Subcutaneous abdominal adipose tissue (tissue), 5 donors: ENCODE measurements around the gene FOXL2.

Experiments used
- H3K27ac ChIP-seq: one replicate; pipeline ENCODE4 v1.7.0; 2013; ENCODE audit warnings: low read depth, mild to moderate bottlenecking, inconsistent platforms, low read length, moderate library complexity
- H3K27me3 ChIP-seq, 5 donors: one replicate each; pipeline ENCODE4 v1.7.0; 2013; ENCODE audit warnings: low read length in 5 of 5, inconsistent platforms in 1 of 5; ENCODE audit not compliant: control insufficient read depth in 5 of 5, insufficient read depth in 4 of 5
- H3K36me3 ChIP-seq, 5 donors: one replicate each; pipeline ENCODE4 v1.7.0; 2013; ENCODE audit warnings: low read length in 5 of 5; ENCODE audit not compliant: control insufficient read depth in 5 of 5, insufficient read depth in 5 of 5
- H3K4me1 ChIP-seq, 5 donors: one replicate each; pipeline ENCODE4 v1.7.0; 2013; ENCODE audit warnings: low read length in 5 of 5, mild to moderate bottlenecking in 3 of 5, moderate library complexity in 1 of 5; ENCODE audit not compliant: control insufficient read depth in 5 of 5, insufficient read depth in 5 of 5
- H3K4me3 ChIP-seq, 5 donors: one replicate each; pipeline ENCODE4 v1.7.0; 2013; ENCODE audit warnings: low read length in 5 of 5, low read depth in 1 of 5
- H3K9ac ChIP-seq, 5 donors: one replicate each; pipeline ENCODE4 v1.7.0; 2013; ENCODE audit warnings: low read length in 5 of 5, mild to moderate bottlenecking in 4 of 5, moderate library complexity in 3 of 5
- H3K9me3 ChIP-seq, 5 donors: one replicate each; pipeline ENCODE4 v1.7.0; 2013; ENCODE audit warnings: low read length in 5 of 5; ENCODE audit not compliant: control insufficient read depth in 5 of 5
- donor health status: healthy.
- donor health status: healthy.
- donor health status: healthy.
- donor health status: healthy.
- donor health status: healthy.

FOXL2 gene

DNA sequence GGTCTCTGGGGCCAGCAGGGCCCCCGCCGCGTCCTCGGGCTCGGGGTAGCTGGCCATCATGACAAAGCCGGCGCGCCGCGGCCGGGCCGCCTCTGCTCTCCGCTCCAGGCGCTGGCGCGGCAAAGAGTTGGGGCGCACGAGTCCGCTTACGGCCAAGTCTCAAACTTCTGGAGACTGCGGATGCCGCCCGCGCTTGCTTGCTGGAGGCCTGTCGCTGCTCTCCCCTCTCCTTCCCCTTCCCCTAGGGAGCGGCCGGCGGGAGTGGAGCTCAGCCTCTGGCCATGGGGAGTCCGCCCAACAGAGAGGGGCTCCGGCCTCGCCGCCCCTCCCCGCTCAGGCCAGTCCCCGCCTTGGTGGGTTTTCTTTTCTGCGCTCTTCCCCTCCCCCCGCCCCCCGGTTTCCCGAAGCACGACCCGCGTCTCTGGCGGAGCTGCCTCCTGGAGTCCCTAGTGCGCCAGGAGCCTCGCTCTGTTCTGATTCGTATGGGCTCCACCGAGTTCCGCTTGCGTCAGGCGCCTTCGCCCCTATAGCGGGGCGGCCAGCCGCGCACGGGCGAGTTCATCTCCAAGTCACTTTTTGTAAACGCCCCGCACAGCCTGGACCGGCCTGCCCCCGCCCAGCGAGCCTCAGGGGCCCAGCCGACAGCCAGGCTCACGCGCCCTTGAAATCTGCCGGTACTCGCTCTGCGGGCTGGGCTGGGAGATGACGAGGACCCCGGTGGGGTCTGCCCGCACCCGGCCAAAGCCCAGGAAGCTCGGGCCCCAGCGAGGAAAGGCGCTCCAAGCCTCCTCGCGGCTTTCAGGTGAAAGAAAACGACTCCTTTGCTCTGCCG, at the start of gene FOXL2, which contains the start of gene FOXL2NB:
Gene FOXL2, minus strand, starts transcription at position 475 of the 832 bp plus-strand sequence. Its CDS starts 415 bp downstream, at position 60.
Gene FOXL2NB, plus strand, starts transcription at position 555 of the 832 bp plus-strand sequence. Its CDS starts 148 bp downstream, at position 703.
- H3K4me1 ChIP-seq = peaks cover 0 to 46% (median 41%) of the 10 kb centered on the region in 5 donors
- no peak within 1 kb of the TSS for H3K27ac ChIP-seq
- no peak within 1 kb of the TSS for H3K9ac ChIP-seq

DNA sequence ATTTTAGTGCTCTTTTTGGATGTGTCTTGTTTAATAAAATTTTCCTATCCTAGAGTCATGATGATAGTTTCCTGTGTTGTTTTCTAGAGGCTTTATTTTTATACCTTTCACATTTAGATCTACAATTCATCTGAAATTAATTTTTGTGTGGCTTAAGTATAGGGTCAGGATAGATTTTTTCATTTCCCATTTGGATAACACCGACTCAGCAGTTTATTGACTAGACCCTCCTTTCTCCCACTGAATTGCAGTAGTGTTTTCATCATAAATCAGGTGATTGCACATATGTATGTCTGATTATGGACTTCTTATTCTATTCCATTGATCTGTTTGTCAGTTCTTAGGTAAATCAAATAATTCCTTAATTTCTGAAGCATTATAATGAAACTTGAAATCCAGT, 48.8 kb upstream of the FOXL2 start:
- no peak overlapping the region for H3K27ac ChIP-seq
- no peak overlapping the region for H3K9ac ChIP-seq
- H3K27me3 ChIP-seq = peaks cover 0 to 6% (median 0%) of the 10 kb centered on the region in 5 donors
- H3K36me3 ChIP-seq = no peaks in the 10 kb centered on the region
- peaks cover 0 to 4% (median 0%) of the 10 kb centered on the region in 5 donors for H3K9me3 ChIP-seq
- no peaks in the 10 kb centered on the region for H3K4me1 ChIP-seq
- no peak overlapping the region for H3K4me3 ChIP-seq

More for the DNA sequence above, at the start of gene FOXL2, which contains the start of gene FOXL2NB:
- Histone ChIP-seq H3K9me3 (no peaks in the 10 kb centered on the region), H3K4me3 (peak within 1 kb of the TSS in 4 of 5 donors; percentile 14 to 64 (median 48)), H3K36me3 (no peaks in the 10 kb centered on the region), H3K27me3 (peaks cover 84 to 96% (median 88%) of the 10 kb centered on the region in 5 donors)

DNA sequence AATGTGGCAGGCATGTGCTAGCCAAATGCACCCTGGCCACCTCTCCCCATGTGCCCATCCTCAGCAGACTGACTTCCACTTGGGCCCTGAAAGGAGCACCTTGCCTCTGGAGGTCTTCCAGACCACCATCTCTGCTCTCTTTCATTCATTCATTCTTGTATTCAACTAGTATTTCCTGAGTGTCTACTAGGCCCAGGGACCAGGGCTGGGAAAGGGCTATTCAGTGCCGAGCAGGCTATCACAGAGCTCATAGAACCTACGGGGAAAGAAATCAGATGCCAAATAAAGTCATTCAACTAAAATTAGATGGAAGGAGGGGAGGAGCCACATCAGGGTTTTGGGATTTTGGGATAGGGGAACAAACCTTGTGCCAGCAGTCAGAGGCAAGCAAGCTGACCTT, 40.2 kb upstream of the FOXL2 start:
- no peaks in the 10 kb centered on the region for H3K27me3 ChIP-seq
- H3K4me1 ChIP-seq = no peaks in the 10 kb centered on the region
- H3K4me3 ChIP-seq = no peak overlapping the region
- H3K36me3 ChIP-seq = no peaks in the 10 kb centered on the region
- no peak overlapping the region for H3K9ac ChIP-seq
- no peak overlapping the region for H3K27ac ChIP-seq
- no peaks in the 10 kb centered on the region for H3K9me3 ChIP-seq

DNA sequence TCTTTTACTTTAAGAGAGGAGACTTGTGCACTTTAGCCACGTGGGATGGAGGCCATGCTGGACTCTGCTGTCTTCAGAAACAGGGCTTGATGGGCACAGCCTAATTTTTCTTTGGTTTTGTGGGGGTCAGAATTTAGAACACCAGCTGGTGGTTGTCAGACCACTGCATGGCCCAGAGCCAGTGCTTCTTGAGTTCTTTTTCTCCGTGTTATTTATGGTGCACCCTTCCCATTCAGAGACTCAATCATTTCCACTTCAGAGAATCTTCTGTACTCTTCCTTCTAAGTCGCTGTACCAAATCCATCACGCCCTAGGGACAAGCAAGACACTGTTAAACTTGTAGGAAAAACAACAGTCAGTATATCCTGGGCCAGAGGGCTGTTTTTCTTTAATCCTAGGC, 39.0 kb upstream of the FOXL2 start:
- Histone ChIP-seq H3K27me3 (no peaks in the 10 kb centered on the region), H3K36me3 (no peaks in the 10 kb centered on the region), H3K9ac (no peak overlapping the region), H3K4me1 (no peaks in the 10 kb centered on the region), H3K9me3 (no peaks in the 10 kb centered on the region), H3K4me3 (no peak overlapping the region), H3K27ac (no peak overlapping the region)

DNA sequence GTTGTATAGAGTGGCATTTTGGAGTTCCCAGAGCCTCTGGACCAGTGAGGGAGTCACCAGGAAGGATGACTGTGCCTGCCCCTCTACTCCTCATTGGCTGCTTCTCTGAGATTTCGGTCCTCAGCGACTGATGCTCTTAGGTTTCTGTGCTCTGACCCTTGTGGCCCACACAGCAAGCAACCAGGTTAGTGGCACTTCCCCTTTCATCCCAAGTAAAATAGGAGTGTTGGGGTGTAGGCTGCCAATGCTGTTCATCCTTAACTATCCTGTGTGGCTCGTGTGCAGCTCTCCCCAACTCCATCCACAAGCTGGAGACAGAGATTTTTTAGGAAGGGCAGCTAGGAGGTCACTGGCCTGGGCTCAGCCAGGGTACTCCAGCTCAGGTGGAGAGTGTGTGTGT, 37.9 kb upstream of the FOXL2 start:
- H3K36me3 ChIP-seq = no peaks in the 10 kb centered on the region
- no peak overlapping the region for H3K9ac ChIP-seq
- peaks cover 0 to 2% (median 0%) of the 10 kb centered on the region in 5 donors for H3K4me1 ChIP-seq
- H3K9me3 ChIP-seq = no peaks in the 10 kb centered on the region
- no peaks in the 10 kb centered on the region for H3K27me3 ChIP-seq
- H3K27ac ChIP-seq = no peak overlapping the region
- H3K4me3 ChIP-seq = no peak overlapping the region

DNA sequence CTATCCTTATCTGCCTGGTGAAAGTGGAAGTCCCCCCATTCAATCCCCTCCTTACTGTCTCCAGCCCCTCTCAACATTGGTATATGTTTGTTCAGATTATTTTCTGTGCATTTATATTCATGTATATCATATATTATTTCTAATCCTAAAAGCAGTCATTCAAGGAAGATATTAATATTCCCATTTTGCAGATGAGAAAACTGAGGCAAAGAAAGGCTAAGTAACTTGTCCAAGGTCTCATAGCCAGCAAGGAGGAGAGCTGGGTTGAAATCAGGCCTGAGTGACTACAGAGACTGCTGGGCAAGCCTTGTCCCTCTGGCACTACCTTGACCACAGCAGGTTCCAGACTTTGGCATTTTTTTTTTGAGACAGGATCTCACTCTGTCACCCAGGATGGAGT, 29.1 kb upstream of the FOXL2 start:
- Histone ChIP-seq H3K27me3 (peaks cover 0 to 17% (median 6%) of the 10 kb centered on the region in 5 donors), H3K9me3 (no peaks in the 10 kb centered on the region), H3K4me1 (peaks cover 0 to 5% (median 3%) of the 10 kb centered on the region in 5 donors), H3K4me3 (no peak overlapping the region), H3K9ac (no peak overlapping the region), H3K27ac (no peak overlapping the region), H3K36me3 (no peaks in the 10 kb centered on the region)

DNA sequence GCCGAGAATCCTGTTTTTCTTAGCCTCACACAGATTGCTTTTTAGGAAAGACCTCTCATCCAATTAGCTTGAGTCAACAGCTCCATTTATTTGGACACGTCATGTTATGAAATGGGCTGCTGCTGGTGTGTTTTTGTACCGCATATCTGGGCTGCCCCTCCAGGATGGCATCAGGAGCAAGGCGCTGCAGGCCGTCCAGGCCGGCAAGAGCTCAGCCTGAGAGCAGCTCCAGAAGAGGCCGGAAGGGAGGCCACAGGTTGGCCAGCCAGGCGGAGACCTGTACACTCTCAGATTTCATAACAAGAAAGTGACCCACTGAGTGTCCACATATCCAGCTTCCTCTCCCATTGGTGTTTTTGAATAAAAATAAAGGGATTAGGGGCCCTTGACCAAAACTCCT, 28.4 kb upstream of the FOXL2 start:
- Histone ChIP-seq H3K27me3 (peaks cover 0 to 22% (median 9%) of the 10 kb centered on the region in 5 donors), H3K4me3 (no peak overlapping the region), H3K27ac (no peak overlapping the region), H3K9me3 (no peaks in the 10 kb centered on the region), H3K36me3 (no peaks in the 10 kb centered on the region), H3K4me1 (peaks cover 0 to 5% (median 3%) of the 10 kb centered on the region in 5 donors), H3K9ac (no peak overlapping the region)

DNA sequence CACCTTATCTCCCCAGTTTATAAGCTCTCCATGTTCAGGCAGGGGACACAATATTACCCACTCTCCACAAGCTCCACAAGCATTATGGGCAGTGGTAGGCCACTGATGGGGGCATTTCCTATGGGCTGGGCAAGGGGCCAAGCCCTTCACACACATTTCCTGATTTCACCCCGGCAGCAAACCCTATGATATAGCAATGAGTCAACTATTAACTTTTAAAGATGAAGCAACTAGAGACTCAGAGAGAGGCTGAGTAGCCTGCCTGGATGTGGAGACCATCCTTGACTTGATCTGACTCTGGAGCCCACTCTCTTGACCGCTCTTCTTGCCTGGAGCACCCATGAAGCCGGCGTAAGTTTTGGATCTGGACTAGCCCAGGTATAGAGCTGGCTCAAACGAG, 27.5 kb upstream of the FOXL2 start:
- Histone ChIP-seq H3K9me3 (no peaks in the 10 kb centered on the region), H3K27me3 (peaks cover 0 to 22% (median 9%) of the 10 kb centered on the region in 5 donors), H3K4me1 (peaks cover 0 to 1% (median under 1%) of the 10 kb centered on the region in 5 donors), H3K36me3 (no peaks in the 10 kb centered on the region), H3K27ac (no peak overlapping the region), H3K4me3 (no peak overlapping the region), H3K9ac (no peak overlapping the region)

DNA sequence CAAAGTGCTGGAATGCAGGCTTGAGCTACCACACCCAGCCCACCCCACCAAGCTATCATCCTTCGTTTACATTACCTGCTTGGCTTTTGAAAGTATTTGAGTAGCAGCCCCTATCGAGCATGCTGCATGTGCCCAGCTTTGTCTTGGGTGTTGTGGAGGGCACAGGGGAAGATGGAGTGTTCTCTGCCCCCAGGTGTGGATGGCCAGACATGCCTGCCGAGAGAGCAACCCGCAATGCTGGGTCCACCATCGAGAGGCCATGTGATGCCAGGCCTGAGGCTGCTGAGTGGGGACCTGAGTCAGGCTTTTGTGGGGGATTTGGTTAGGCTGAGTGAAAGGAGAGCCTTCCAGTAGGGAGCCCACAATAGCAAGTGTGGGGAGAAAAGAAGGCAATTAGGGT, 26.0 kb upstream of the FOXL2 start:
- peaks cover 0 to 22% (median 9%) of the 10 kb centered on the region in 5 donors for H3K27me3 ChIP-seq
- H3K9ac ChIP-seq = no peak overlapping the region
- H3K4me3 ChIP-seq = no peak overlapping the region
- no peaks in the 10 kb centered on the region for H3K4me1 ChIP-seq
- H3K36me3 ChIP-seq = no peaks in the 10 kb centered on the region
- no peak overlapping the region for H3K27ac ChIP-seq
- H3K9me3 ChIP-seq = no peaks in the 10 kb centered on the region

DNA sequence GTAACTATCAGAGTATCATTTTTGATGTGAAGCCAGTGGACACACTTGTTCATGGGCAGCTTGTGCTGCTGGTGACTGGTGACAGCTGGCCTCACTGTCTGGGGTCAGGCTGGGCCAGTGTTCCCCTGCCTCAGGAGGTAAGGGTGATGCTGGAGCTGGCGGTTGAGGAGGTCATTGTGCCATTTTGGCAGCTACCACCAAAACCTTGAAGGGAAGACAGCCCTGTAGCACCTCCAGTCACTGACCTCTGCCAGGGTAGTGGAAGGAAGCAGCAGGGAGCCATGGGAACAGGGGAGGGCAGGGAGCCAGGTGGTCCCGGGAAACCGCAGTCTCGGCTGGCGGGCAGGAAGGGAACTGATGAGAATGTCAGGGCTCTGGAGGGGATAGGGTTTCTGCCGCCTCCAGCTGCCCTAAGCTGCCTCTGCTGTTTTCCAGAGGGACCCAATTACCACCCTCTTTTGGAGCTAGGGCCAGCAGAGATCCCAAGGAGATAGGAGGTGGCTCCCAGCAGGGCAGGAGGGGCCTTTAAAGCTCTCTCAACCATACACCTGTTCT, 24.9 kb upstream of the FOXL2 start:
- no peaks in the 10 kb centered on the region for H3K36me3 ChIP-seq
- no peaks in the 10 kb centered on the region for H3K4me1 ChIP-seq
- no peak overlapping the region for H3K9ac ChIP-seq
- no peaks in the 10 kb centered on the region for H3K9me3 ChIP-seq
- no peak overlapping the region for H3K4me3 ChIP-seq
- peaks cover 0 to 22% (median 9%) of the 10 kb centered on the region in 5 donors for H3K27me3 ChIP-seq
- H3K27ac ChIP-seq = no peak overlapping the region
